ENCODE data around the gene RNF224.

RNF224 gene

GRCh38 chr9:137243626-137244485 is 16.6 kb downstream of the RNF224 start:
- Histone ChIP-seq H3K79me2 (ENCODE audit: insufficient read depth, low read length) (peaks cover 15% of the 10 kb centered on the region), H3K27me3 (ENCODE audit: low read length) (no peaks in the 10 kb centered on the region), H2AFZ (ENCODE audit: low read depth, low read length, severe bottlenecking) (no peak overlapping the region), H3F3A (ENCODE audit: insufficient read depth) (peaks cover 7% of the 10 kb centered on the region; the same call in 1 of the 2 replicates), H3K4me3 (ENCODE audit: insufficient read depth, low read length, poor library complexity, severe bottlenecking) (no peak overlapping the region), H3K9ac (ENCODE audit: low read length) (no peak overlapping the region), H3K9me2 (replicated peaks; ENCODE audit: insufficient read depth, low read length) (no peaks in the 10 kb centered on the region), H4K20me1 (ENCODE audit: low read depth, low read length) (peaks cover 9% of the 10 kb centered on the region; the same call in 1 of the 2 replicates), H3K36me3 (ENCODE audit: low read length) (peaks cover 8% of the 10 kb centered on the region; the same call in 1 of the 2 replicates), H3K4me2 (ENCODE audit: low read depth, low read length, poor library complexity, severe bottlenecking) (no peak overlapping the region), H3K27ac (ENCODE audit: low read depth, low read length) (no peak overlapping the region), H3K9me3 (ENCODE audit: insufficient read depth, low read length) (no peaks in the 10 kb centered on the region)
- TF ChIP-seq CTCF (IDR thresholded peaks at IDR 0.05; ENCODE audit: insufficient read depth, low read length, poor library complexity, severe bottlenecking) = no peak
- TF ChIP-seq EZH2phosphoT487 (conservative IDR thresholded peaks at IDR 0.05; ENCODE audit: low read length) = no peak

GRCh38 chr9:137244486-137245449 is 17.5 kb downstream of the RNF224 start:
- Histone ChIP-seq H3K9me3 (ENCODE audit: insufficient read depth, low read length) (no peaks in the 10 kb centered on the region), H4K20me1 (ENCODE audit: low read depth, low read length) (peaks cover 9% of the 10 kb centered on the region; the same call in 1 of the 2 replicates), H3K9me2 (replicated peaks; ENCODE audit: insufficient read depth, low read length) (no peaks in the 10 kb centered on the region), H3K9ac (ENCODE audit: low read length) (no peak overlapping the region), H3K4me3 (ENCODE audit: insufficient read depth, low read length, poor library complexity, severe bottlenecking) (no peak overlapping the region), H2AFZ (ENCODE audit: low read depth, low read length, severe bottlenecking) (no peak overlapping the region), H3K4me2 (ENCODE audit: low read depth, low read length, poor library complexity, severe bottlenecking) (no peak overlapping the region), H3K36me3 (ENCODE audit: low read length) (peaks cover 8% of the 10 kb centered on the region; the same call in 1 of the 2 replicates), H3K27ac (ENCODE audit: low read depth, low read length) (no peak overlapping the region), H3F3A (ENCODE audit: insufficient read depth) (peaks cover 7% of the 10 kb centered on the region; the same call in 1 of the 2 replicates), H3K79me2 (ENCODE audit: insufficient read depth, low read length) (peaks cover 15% of the 10 kb centered on the region), H3K27me3 (ENCODE audit: low read length) (no peaks in the 10 kb centered on the region)
- TF ChIP-seq CTCF (IDR thresholded peaks at IDR 0.05; ENCODE audit: insufficient read depth, low read length, poor library complexity, severe bottlenecking) (no peak), EZH2phosphoT487 (conservative IDR thresholded peaks at IDR 0.05; ENCODE audit: low read length) (no peak)

GRCh38 chr9:137245450-137246421 is 18.4 kb downstream of the RNF224 start:
- Histone ChIP-seq H3K27ac (ENCODE audit: low read depth, low read length) (no peak overlapping the region), H3K36me3 (ENCODE audit: low read length) (peaks cover 8% of the 10 kb centered on the region; the same call in 1 of the 2 replicates), H3K9ac (ENCODE audit: low read length) (no peak overlapping the region), H3K79me2 (ENCODE audit: insufficient read depth, low read length) (peaks cover 15% of the 10 kb centered on the region), H4K20me1 (ENCODE audit: low read depth, low read length) (peaks cover 9% of the 10 kb centered on the region; the same call in 1 of the 2 replicates), H3K9me3 (ENCODE audit: insufficient read depth, low read length) (no peaks in the 10 kb centered on the region), H3K27me3 (ENCODE audit: low read length) (no peaks in the 10 kb centered on the region), H3K4me2 (ENCODE audit: low read depth, low read length, poor library complexity, severe bottlenecking) (no peak overlapping the region), H2AFZ (ENCODE audit: low read depth, low read length, severe bottlenecking) (no peak overlapping the region), H3K9me2 (replicated peaks; ENCODE audit: insufficient read depth, low read length) (no peaks in the 10 kb centered on the region), H3K4me3 (ENCODE audit: insufficient read depth, low read length, poor library complexity, severe bottlenecking) (no peak overlapping the region), H3F3A (ENCODE audit: insufficient read depth) (peaks cover 7% of the 10 kb centered on the region; the same call in 1 of the 2 replicates)
- TF ChIP-seq EZH2phosphoT487 (conservative IDR thresholded peaks at IDR 0.05; ENCODE audit: low read length) (no peak), CTCF (IDR thresholded peaks at IDR 0.05; ENCODE audit: insufficient read depth, low read length, poor library complexity, severe bottlenecking) (no peak)

Data from SU-DHL-6 (cell line).